HEK293 (cell line): Measurements from ENCODE around the gene LHX6.

Source experiments
- CTCF ChIA-PET: fragments of 350-600 bp; formaldehyde crosslinking; extraction: SDS; loops from one replicate; lab custom pipeline; 2021; ENCODE audit warnings: antibody characterized with exemption; lab: Yijun Ruan, JAX
- POLR2A ChIA-PET: fragments of 300-600 bp; formaldehyde crosslinking; extraction: SDS; loops from one replicate; lab custom pipeline; 2020; ENCODE audit warnings: antibody characterized with exemption, inconsistent platforms; lab: Yijun Ruan, JAX
- H3K27ac ChIP-seq: fragments of 200-500 bp; sonication (Bioruptor generic); 2 replicates; pipeline ENCODE4 v1.5.1; 2014; ENCODE audit warnings: low read depth, low read length, control low read depth, inconsistent platforms; ENCODE audit errors: extremely low read depth
- H3K36me3 ChIP-seq, 2 experiments: fragments of 200-500 bp in 1 of 2; sonication (Bioruptor generic) in 1 of 2; 1 replicate in 1 of 2; 2 replicates in 1 of 2; pipeline ENCODE4 v1.5.1; 2014 to 2017; ENCODE audit warnings: inconsistent platforms in 2 of 2, low read length in 2 of 2; ENCODE audit not compliant: control insufficient read depth in 2 of 2, insufficient read depth in 1 of 2
- H3K4me1 ChIP-seq: fragments of 200-500 bp; sonication (Bioruptor generic); 2 replicates; pipeline ENCODE4 v1.5.1; 2014; ENCODE audit warnings: mild to moderate bottlenecking, low read length, inconsistent platforms; ENCODE audit not compliant: control insufficient read depth, insufficient read depth
- H3K4me3 ChIP-seq: 2 replicates; pipeline ENCODE4 v1.5.1; 2011; ENCODE audit warnings: low read depth, mild to moderate bottlenecking, control low read depth, low read length, moderate library complexity
- H3K9me3 ChIP-seq: fragments of 200-500 bp; sonication (Bioruptor generic); 2 replicates; pipeline ENCODE4 v1.5.1; 2014; ENCODE audit warnings: low read depth, low read length, inconsistent platforms; ENCODE audit not compliant: control insufficient read depth, insufficient read depth
- BCL11A ChIP-seq: fragments of 450-650 bp; formaldehyde crosslinking; IDR thresholded peaks from 2 replicates; pipeline ENCODE4 v1.5.1; 2016; ENCODE audit warnings: low read depth, missing biosample characterization, missing genetic modification characterization
- EGR2 ChIP-seq: fragments of 450-650 bp; formaldehyde crosslinking; IDR thresholded peaks from 2 replicates; pipeline ENCODE4 v1.5.1; 2016; ENCODE audit warnings: low read depth, missing biosample characterization, missing genetic modification characterization
- ELK4 ChIP-seq: IDR thresholded peaks from 2 replicates; pipeline ENCODE4 v1.6.1; 2011; ENCODE audit warnings: mild to moderate bottlenecking, low read depth, low read length, borderline replicate concordance
- GLI2 ChIP-seq: fragments of 450-650 bp; formaldehyde crosslinking; IDR thresholded peaks from 2 replicates; pipeline ENCODE4; 2017; ENCODE audit warnings: missing biosample characterization, missing genetic modification characterization, low read depth, borderline replicate concordance
- GLI4 ChIP-seq: fragments of 450-650 bp; formaldehyde crosslinking; IDR thresholded peaks from 2 replicates; pipeline ENCODE4 v1.5.1; 2016; ENCODE audit warnings: missing biosample characterization, missing genetic modification characterization
- PRDM10 ChIP-seq: fragments of 450-650 bp; formaldehyde crosslinking; IDR thresholded peaks from 2 replicates; pipeline ENCODE4 v1.5.1; 2016; ENCODE audit warnings: missing biosample characterization, missing genetic modification characterization
- PRDM6 ChIP-seq: fragments of 450-650 bp; formaldehyde crosslinking; IDR thresholded peaks from 2 replicates; pipeline ENCODE4 v1.5.1; 2017; ENCODE audit warnings: missing biosample characterization, missing genetic modification characterization
- WT1 ChIP-seq: fragments of 450-650 bp; formaldehyde crosslinking; IDR thresholded peaks from 2 replicates; pipeline ENCODE4 v1.5.1; 2016; ENCODE audit warnings: missing biosample characterization, missing genetic modification characterization
- ZBTB8A ChIP-seq: fragments of 450-650 bp; formaldehyde crosslinking; IDR thresholded peaks from 2 replicates; pipeline ENCODE4 v1.5.1; 2016; ENCODE audit warnings: missing biosample characterization, missing genetic modification characterization
- ZIC2 ChIP-seq: fragments of 450-650 bp; formaldehyde crosslinking; IDR thresholded peaks from 2 replicates; pipeline ENCODE4 v1.5.1; 2016; ENCODE audit warnings: missing biosample characterization, missing genetic modification characterization
- ZNF10 ChIP-seq: fragments of 450-650 bp; formaldehyde crosslinking; IDR thresholded peaks from 2 replicates; pipeline ENCODE4 v1.5.1; 2017; ENCODE audit warnings: missing biosample characterization, missing genetic modification characterization
- ZNF133 ChIP-seq: fragments of 450-650 bp; formaldehyde crosslinking; IDR thresholded peaks from 2 replicates; pipeline ENCODE4 v1.5.1; 2016; ENCODE audit warnings: missing biosample characterization, missing genetic modification characterization
- ZNF146 ChIP-seq: fragments of 450-650 bp; formaldehyde crosslinking; IDR thresholded peaks from 2 replicates; pipeline ENCODE4 v1.5.1; 2016; ENCODE audit warnings: missing biosample characterization, missing genetic modification characterization
- ZNF16 ChIP-seq: fragments of 450-650 bp; formaldehyde crosslinking; IDR thresholded peaks from 2 replicates; pipeline ENCODE4 v1.5.1; 2016; ENCODE audit warnings: low read depth, missing biosample characterization, missing genetic modification characterization
- ZNF223 ChIP-seq: fragments of 450-650 bp; formaldehyde crosslinking; IDR thresholded peaks from 2 replicates; pipeline ENCODE4 v1.5.1; 2016; ENCODE audit warnings: missing biosample characterization, missing genetic modification characterization
- ZNF629 ChIP-seq: fragments of 450-650 bp; formaldehyde crosslinking; IDR thresholded peaks from 2 replicates; pipeline ENCODE4 v1.5.1; 2017; ENCODE audit warnings: missing biosample characterization, missing genetic modification characterization
- ZNF692 ChIP-seq: fragments of 450-650 bp; formaldehyde crosslinking; IDR thresholded peaks from 2 replicates; pipeline ENCODE4 v1.5.1; 2016; ENCODE audit warnings: missing biosample characterization, missing genetic modification characterization
- ZNF747 ChIP-seq: fragments of 450-650 bp; formaldehyde crosslinking; IDR thresholded peaks from 2 replicates; pipeline ENCODE4 v1.5.1; 2016; ENCODE audit warnings: missing biosample characterization, missing genetic modification characterization
- TF ChIP-seq, protein P1 (sequence below): fragments of 450-650 bp; formaldehyde crosslinking; IDR thresholded peaks from 2 replicates; pipeline ENCODE4 v1.5.1; 2017; ENCODE audit warnings: missing biosample characterization, missing genetic modification characterization
- TF ChIP-seq, protein P2 (sequence below): fragments of 450-650 bp; formaldehyde crosslinking; IDR thresholded peaks from 2 replicates; pipeline ENCODE4 v1.5.1; 2016; ENCODE audit warnings: missing biosample characterization, missing genetic modification characterization

Gene LHX6

DNA sequence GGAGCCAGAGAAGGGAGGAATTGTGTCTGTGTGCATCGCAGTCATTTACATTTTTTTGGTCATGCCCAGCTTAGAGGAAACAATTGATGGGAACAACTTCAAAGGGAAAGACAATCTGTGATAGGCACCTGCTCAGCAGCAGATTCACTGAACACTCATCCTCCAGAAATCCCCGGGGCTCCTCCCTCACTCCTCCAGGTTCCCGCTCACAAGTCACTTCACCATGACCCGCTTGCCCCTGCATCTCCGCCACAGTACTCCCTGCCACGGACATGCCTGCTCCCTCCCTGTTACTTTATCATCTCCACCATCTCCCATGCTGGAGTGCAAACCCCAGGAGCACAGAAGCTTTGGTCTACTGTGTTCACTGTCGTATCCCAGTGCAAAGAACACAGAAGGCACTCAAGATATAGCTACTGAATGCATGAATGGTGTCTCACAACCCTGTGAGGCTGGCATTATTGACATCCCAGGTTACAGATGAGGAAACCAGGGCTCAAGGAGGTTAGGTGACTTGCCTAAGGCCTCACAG lies 16.2 kb downstream of the LHX6 start:
- POLR2A ChIA-PET, result no interaction called here
- H3K9me3 ChIP-seq, result no peaks in the 10 kb centered on the region
- H3K4me1 ChIP-seq, result no peaks in the 10 kb centered on the region
- no peak for TF ChIP-seq ZNF133
- no peak for TF ChIP-seq WT1 (tag by site-specific recombination)
- TF ChIP-seq, protein P1, sequence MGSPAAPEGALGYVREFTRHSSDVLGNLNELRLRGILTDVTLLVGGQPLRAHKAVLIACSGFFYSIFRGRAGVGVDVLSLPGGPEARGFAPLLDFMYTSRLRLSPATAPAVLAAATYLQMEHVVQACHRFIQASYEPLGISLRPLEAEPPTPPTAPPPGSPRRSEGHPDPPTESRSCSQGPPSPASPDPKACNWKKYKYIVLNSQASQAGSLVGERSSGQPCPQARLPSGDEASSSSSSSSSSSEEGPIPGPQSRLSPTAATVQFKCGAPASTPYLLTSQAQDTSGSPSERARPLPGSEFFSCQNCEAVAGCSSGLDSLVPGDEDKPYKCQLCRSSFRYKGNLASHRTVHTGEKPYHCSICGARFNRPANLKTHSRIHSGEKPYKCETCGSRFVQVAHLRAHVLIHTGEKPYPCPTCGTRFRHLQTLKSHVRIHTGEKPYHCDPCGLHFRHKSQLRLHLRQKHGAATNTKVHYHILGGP (tag by site-specific recombination), result no peak
- no peak for TF ChIP-seq BCL11A
- TF ChIP-seq ZNF223 (tag by site-specific recombination), result no peak
- no peak for TF ChIP-seq ZNF10 (tag by site-specific recombination)
- TF ChIP-seq ZNF16 (tag by site-specific recombination), result no peak
- TF ChIP-seq, protein P2, sequence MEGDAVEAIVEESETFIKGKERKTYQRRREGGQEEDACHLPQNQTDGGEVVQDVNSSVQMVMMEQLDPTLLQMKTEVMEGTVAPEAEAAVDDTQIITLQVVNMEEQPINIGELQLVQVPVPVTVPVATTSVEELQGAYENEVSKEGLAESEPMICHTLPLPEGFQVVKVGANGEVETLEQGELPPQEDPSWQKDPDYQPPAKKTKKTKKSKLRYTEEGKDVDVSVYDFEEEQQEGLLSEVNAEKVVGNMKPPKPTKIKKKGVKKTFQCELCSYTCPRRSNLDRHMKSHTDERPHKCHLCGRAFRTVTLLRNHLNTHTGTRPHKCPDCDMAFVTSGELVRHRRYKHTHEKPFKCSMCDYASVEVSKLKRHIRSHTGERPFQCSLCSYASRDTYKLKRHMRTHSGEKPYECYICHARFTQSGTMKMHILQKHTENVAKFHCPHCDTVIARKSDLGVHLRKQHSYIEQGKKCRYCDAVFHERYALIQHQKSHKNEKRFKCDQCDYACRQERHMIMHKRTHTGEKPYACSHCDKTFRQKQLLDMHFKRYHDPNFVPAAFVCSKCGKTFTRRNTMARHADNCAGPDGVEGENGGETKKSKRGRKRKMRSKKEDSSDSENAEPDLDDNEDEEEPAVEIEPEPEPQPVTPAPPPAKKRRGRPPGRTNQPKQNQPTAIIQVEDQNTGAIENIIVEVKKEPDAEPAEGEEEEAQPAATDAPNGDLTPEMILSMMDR, result no peak
- TF ChIP-seq ZNF146 (tag by site-specific recombination), result no peak
- no peak for TF ChIP-seq ZBTB8A (tag by site-specific recombination)
- TF ChIP-seq PRDM10 (tag by site-specific recombination), result no peak
- TF ChIP-seq ZNF747 (tag by site-specific recombination), result no peak
- TF ChIP-seq, all 188 proteins: peak for 0
- CTCF ChIA-PET, result no interaction called here
- Histone ChIP-seq H3K36me3 (no peaks in the 10 kb centered on the region), H3K4me3 (no peak overlapping the region), H3K27ac (no peak overlapping the region)

DNA sequence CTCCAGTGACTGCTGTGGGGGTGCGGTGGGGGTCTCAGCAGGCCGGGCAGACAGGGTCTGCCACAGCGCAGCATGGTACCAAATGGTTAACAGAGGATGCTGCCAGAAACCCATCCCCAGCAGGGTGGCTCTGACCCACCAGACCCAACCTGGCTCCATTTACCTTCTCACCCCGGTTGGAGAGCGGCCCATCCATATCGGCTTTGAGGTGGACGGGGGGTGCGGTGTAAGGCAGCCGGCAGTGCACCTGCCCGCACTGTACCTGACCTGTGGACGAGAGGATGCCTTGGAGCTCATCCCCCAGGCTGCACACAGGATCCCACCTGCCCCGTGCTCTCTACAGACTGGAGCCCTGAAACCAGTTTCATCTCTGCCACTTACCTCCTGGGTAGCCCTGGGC lies 19.3 kb downstream of the LHX6 start:
- Histone ChIP-seq H3K4me3 (no peak overlapping the region), H3K27ac (no peak overlapping the region), H3K9me3 (no peaks in the 10 kb centered on the region), H3K36me3 (no peaks in the 10 kb centered on the region), H3K4me1 (no peaks in the 10 kb centered on the region)
- CTCF ChIA-PET, result interaction anchor here (1.1 kb wide), 1 partner anchor 141 kb away, joined by 3 read pairs; no protein-coding TSS in a partner anchor
- POLR2A ChIA-PET, result interaction anchor here (0.7 kb wide), 1 partner anchor 475 kb away, joined by 3 read pairs; no protein-coding TSS in a partner anchor
- TF ChIP-seq ZNF692 (tag by site-specific recombination) (no peak), GLI2 (tag by site-specific recombination) (no peak), ZIC2 (tag by site-specific recombination) (no peak), PRDM6 (tag by site-specific recombination) (no peak), ELK4 (no peak), ZNF629 (tag by site-specific recombination) (no peak), GLI4 (tag by site-specific recombination) (no peak), EGR2 (tag by site-specific recombination) (no peak)
- TF ChIP-seq, protein P2, result no peak
